Testis (tissue), 3 donors: ENCODE data around the gene EIF3F. TPM values are rescaled to one million over a fixed set of nuclear protein-coding genes. Genes with fewer than 3 reads are reported as not detected.

Experiments used
- DNase-seq: peaks from one replicate; pipeline ENCODE4 v3.0.0-alpha.2; 2019
- H3K27ac ChIP-seq, 2 donors: fragments of 200-600 bp; sonication (generic); one replicate each; pipeline ENCODE4 v1.5.1; 2019
- H3K27me3 ChIP-seq: fragments of 200-600 bp; sonication (generic); one replicate; pipeline ENCODE4 v1.5.1; 2019
- H3K36me3 ChIP-seq: fragments of 200-600 bp; sonication (generic); one replicate; pipeline ENCODE4 v1.5.1; 2017; ENCODE audit warnings: low read depth; ENCODE audit errors: missing control alignments
- H3K4me1 ChIP-seq: fragments of 200-600 bp; sonication (generic); one replicate; pipeline ENCODE4 v1.5.1; 2019
- H3K4me3 ChIP-seq, 2 donors: fragments of 200-600 bp; sonication (generic); one replicate each; pipeline ENCODE4 v1.5.1; 2017 to 2019
- H3K9me3 ChIP-seq: fragments of 200-600 bp; sonication (generic); one replicate; pipeline ENCODE4 v1.5.1; 2017
- CTCF ChIP-seq, 3 experiments: fragments of 450-650 bp in 2 of 3; fragments of 200-600 bp in 1 of 3; sonication (generic) in 1 of 3; IDR thresholded peaks; one replicate each; pipeline ENCODE4 v1.5.1; 2016 to 2019; ENCODE audit warnings: antibody characterized with exemption in 3 of 3, mild to moderate bottlenecking in 2 of 3, moderate library complexity in 1 of 3
- POLR2A ChIP-seq: fragments of 450-650 bp; IDR thresholded peaks from one replicate; pipeline ENCODE4 v1.6.1; 2017; ENCODE audit warnings: antibody characterized with exemption, mild to moderate bottlenecking, moderate library complexity
- WGBS, 2 donors: methylation state at CpG; one replicate each; pipeline ENCODE4 v1.1.5; 2018; 5-methylcytosine and 5-hydroxymethylcytosine counted together
- intact Hi-C: fragments of 100-400 bp; cut with DNase I; formaldehyde crosslinking; loops from one replicate; pipeline ENCODE4 v1.15.1; 2023; ENCODE audit warnings: low total_unique reads
- polyA plus RNA-seq: library from polyadenylated mRNA; stranded (reverse); fragments of 350-450 nt; fragmentation: Illumina TruSeq; extraction: RNeasy Lipid Tissue Mini Kit (QIAGEN cat#74804); gene quantifications from one replicate; pipeline ENCODE4 v1.2.3, GENCODE V29; 2014; ENCODE audit warnings: low read depth, low replicate concordance; ENCODE audit not compliant: insufficient read depth
- total RNA-seq, 2 donors: library from RNA; depleted of rRNA; stranded (reverse); fragments of >200 nt; gene quantifications; one replicate each; pipeline ENCODE4 v1.2.3, GENCODE V29; 2016

EIF3F gene
- total and polyA plus RNA-seq, 3 donors from 2014 or later, result 268 to 387 (median 287) TPM

GRCh38 chr11:8008212-8008611 is 21.1 kb downstream of the EIF3F start:
- H3K4me1 ChIP-seq, result no peaks in the 10 kb centered on the region
- intact Hi-C loops, result no loop called here
- no peaks in the 10 kb centered on the region for H3K36me3 ChIP-seq
- WGBS, 2 donors, result 28 to 41% methylated on average over 4 of the region's 4 CpGs
- DNase-seq, result no peak
- no peak overlapping the region for H3K4me3 ChIP-seq
- H3K27ac ChIP-seq, result no peak overlapping the region
- TF ChIP-seq CTCF (IDR thresholded peaks at IDR 0.05) (no peak), POLR2A (no peak)
- H3K9me3 ChIP-seq, result no peaks in the 10 kb centered on the region
- no peaks in the 10 kb centered on the region for H3K27me3 ChIP-seq

GRCh38 chr11:8009856-8010255 is 22.7 kb downstream of the EIF3F start:
- H3K4me3 ChIP-seq, result no peak overlapping the region
- no peak for DNase-seq
- TF ChIP-seq CTCF (IDR thresholded peaks at IDR 0.05) (no peak), POLR2A (no peak)
- no peaks in the 10 kb centered on the region for H3K36me3 ChIP-seq
- no peaks in the 10 kb centered on the region for H3K4me1 ChIP-seq
- no peaks in the 10 kb centered on the region for H3K27me3 ChIP-seq
- no peaks in the 10 kb centered on the region for H3K9me3 ChIP-seq
- 87 to 93% methylated on average over 3 of the region's 3 CpGs for WGBS, 2 donors
- intact Hi-C loops, result loop anchor here (10.0 kb wide), 1 partner anchor 85 kb away; no protein-coding TSS in a partner anchor
- no peak overlapping the region for H3K27ac ChIP-seq

- Histone ChIP-seq H3K27ac (no peak overlapping the region), H3K4me3 (no peak overlapping the region), H3K4me1 (no peaks in the 10 kb centered on the region), H3K27me3 (no peaks in the 10 kb centered on the region), H3K36me3 (no peaks in the 10 kb centered on the region), H3K9me3 (no peaks in the 10 kb centered on the region)
- WGBS, 2 donors, result 86 to 93% methylated on average over 2 of the region's 2 CpGs
- no peak for DNase-seq
- no peak for TF ChIP-seq POLR2A
- intact Hi-C loops, result loop anchor here (10.0 kb wide), 1 partner anchor 83 kb away; no protein-coding TSS in a partner anchor
These were observed 24.2 kb downstream of the EIF3F start for GRCh38 chr11:8011371-8011770.

GRCh38 chr11:8011981-8012444 is 24.9 kb downstream of the EIF3F start:
- Histone ChIP-seq H3K27me3 (no peaks in the 10 kb centered on the region), H3K27ac (no peak overlapping the region), H3K4me3 (no peak overlapping the region), H3K36me3 (no peaks in the 10 kb centered on the region), H3K9me3 (no peaks in the 10 kb centered on the region), H3K4me1 (no peaks in the 10 kb centered on the region)
- TF ChIP-seq POLR2A (no peak), CTCF (IDR thresholded peaks at IDR 0.05) (no peak)
- WGBS, 2 donors, result 51 to 61% methylated on average over 4 of the region's 4 CpGs
- DNase-seq, result no peak
- intact Hi-C loops, result loop anchor here (10.0 kb wide), 1 partner anchor 83 kb away; no protein-coding TSS in a partner anchor

GRCh38 chr11:8013833-8014232 is 26.7 kb downstream of the EIF3F start:
- H3K4me1 ChIP-seq, result peaks cover 8% of the 10 kb centered on the region

More at GRCh38 chr11:8013833-8014232, 26.7 kb downstream of the EIF3F start:
- Histone ChIP-seq H3K27me3 (no peaks in the 10 kb centered on the region), H3K4me3 (no peak overlapping the region), H3K27ac (no peak overlapping the region), H3K36me3 (no peaks in the 10 kb centered on the region), H3K9me3 (no peaks in the 10 kb centered on the region)
- DNase-seq, result no peak
- WGBS, 2 donors, result 77 to 86% methylated on average over 5 of the region's 5 CpGs
- TF ChIP-seq POLR2A (no peak), CTCF (IDR thresholded peaks at IDR 0.05) (no peak)
- intact Hi-C loops, result loop anchor here (10.0 kb wide), 1 partner anchor 81 kb away; no protein-coding TSS in a partner anchor
